Neuronal stem cell (in vitro differentiated cells): ENCODE measurements around the gene PARPBP.

Experiments
- DNase-seq: peaks from one replicate; pipeline ENCODE4 v3.0.0-alpha.2; 2013; ENCODE audit warnings: low spot score
- H2AFZ ChIP-seq: one replicate; pipeline ENCODE4 v1.6.1; 2013; ENCODE audit warnings: mild to moderate bottlenecking, low read length, inconsistent platforms
- H2AK5ac ChIP-seq: 2 replicates; pipeline ENCODE4 v1.6.1; 2013; ENCODE audit warnings: low read depth, mild to moderate bottlenecking, inconsistent platforms, low read length, moderate library complexity, mixed read lengths
- H2BK120ac ChIP-seq: 2 replicates; pipeline ENCODE4 v1.6.1; 2013; ENCODE audit warnings: low read depth, mild to moderate bottlenecking, inconsistent platforms, low read length, moderate library complexity, mixed read lengths
- H2BK12ac ChIP-seq: one replicate; pipeline ENCODE4 v1.6.1; 2013; ENCODE audit warnings: low read length, inconsistent platforms
- H2BK15ac ChIP-seq: 2 replicates; pipeline ENCODE4 v1.6.1; 2013; ENCODE audit warnings: mild to moderate bottlenecking, low read length, inconsistent platforms, mixed read lengths
- H2BK5ac ChIP-seq: one replicate; pipeline ENCODE4 v1.6.1; 2013; ENCODE audit warnings: inconsistent platforms, mild to moderate bottlenecking, low read length, moderate library complexity
- H3K14ac ChIP-seq: one replicate; pipeline ENCODE4 v1.6.1; 2013; ENCODE audit warnings: low read length, inconsistent platforms
- H3K18ac ChIP-seq: 2 replicates; pipeline ENCODE4 v1.6.1; 2013; ENCODE audit warnings: low read length, inconsistent platforms
- H3K23ac ChIP-seq: 2 replicates; pipeline ENCODE4 v1.6.1; 2013; ENCODE audit warnings: low read depth, mild to moderate bottlenecking, mixed read lengths, low read length, inconsistent platforms; ENCODE audit not compliant: poor library complexity
- H3K27ac ChIP-seq: replicated peaks from 3 replicates; pipeline ENCODE4 v1.5.1; 2013; ENCODE audit warnings: low read length, inconsistent platforms
- H3K27me3 ChIP-seq, 3 experiments: 2 replicates each; pipeline ENCODE4 v1.6.1; 2013; ENCODE audit warnings: low read length in 3 of 3, mild to moderate bottlenecking in 2 of 3, inconsistent platforms in 1 of 3, low read depth in 1 of 3, mixed read lengths in 1 of 3, moderate library complexity in 1 of 3; ENCODE audit not compliant: control insufficient read depth in 3 of 3, insufficient read depth in 3 of 3
- H3K36me3 ChIP-seq, 2 donors: replicated peaks in 1 of 2; 2 replicates each; pipeline ENCODE4 v1.6.1; 2013; ENCODE audit warnings: low read length in 2 of 2; ENCODE audit not compliant: control insufficient read depth in 2 of 2, insufficient read depth in 2 of 2
- H3K4ac ChIP-seq: 2 replicates; pipeline ENCODE4 v1.6.1; 2013; ENCODE audit warnings: inconsistent platforms, mild to moderate bottlenecking, low read length, moderate library complexity
- H3K4me1 ChIP-seq, 2 donors: 1 replicate in 1 of 2; 2 replicates in 1 of 2; pipeline ENCODE4 v1.6.1; 2013; ENCODE audit warnings: low read length in 2 of 2, low read depth in 1 of 2; ENCODE audit not compliant: control insufficient read depth in 2 of 2, insufficient read depth in 1 of 2
- H3K4me2 ChIP-seq: one replicate; pipeline ENCODE4 v1.6.1; 2013; ENCODE audit warnings: mild to moderate bottlenecking, low read length, inconsistent platforms; ENCODE audit not compliant: insufficient read depth, poor library complexity, severe bottlenecking
- H3K4me3 ChIP-seq, 2 donors: 2 replicates each; pipeline ENCODE4 v1.5.1; 2013; ENCODE audit warnings: low read length in 2 of 2, mild to moderate bottlenecking in 2 of 2, inconsistent platforms in 1 of 2, moderate library complexity in 1 of 2
- H3K79me1 ChIP-seq: one replicate; pipeline ENCODE4 v1.6.1; 2013; ENCODE audit warnings: low read depth, mild to moderate bottlenecking, inconsistent platforms, low read length, moderate library complexity
- H3K9ac ChIP-seq: one replicate; pipeline ENCODE4 v1.6.1; 2013; ENCODE audit warnings: mild to moderate bottlenecking, low read depth, low read length, inconsistent platforms; ENCODE audit not compliant: poor library complexity
- H3K9me3 ChIP-seq, 2 donors: replicated peaks in 1 of 2; 2 replicates each; pipeline versions ENCODE3 to v1.6.1; 2013; ENCODE audit warnings: low read length in 2 of 2, mild to moderate bottlenecking in 2 of 2, inconsistent platforms in 1 of 2, low read depth in 1 of 2, mixed read lengths in 1 of 2, moderate library complexity in 1 of 2; ENCODE audit not compliant: control insufficient read depth in 2 of 2, insufficient read depth in 1 of 2
- H4K8ac ChIP-seq: one replicate; pipeline ENCODE4 v1.6.1; 2013; ENCODE audit warnings: low read depth, mild to moderate bottlenecking, inconsistent platforms, low read length, moderate library complexity
- H4K91ac ChIP-seq: one replicate; pipeline ENCODE4 v1.6.1; 2013; ENCODE audit warnings: low read length, low read depth, mild to moderate bottlenecking, inconsistent platforms; ENCODE audit not compliant: poor library complexity
- WGBS, 2 donors: extraction: QIAGEN DNeasy Blood & Tissue Kit; methylation state at CpG; one replicate each; pipeline ENCODE4 v1.1.7; 2013; ENCODE audit warnings: missing lambda C conversion rate in 2 of 2, mixed read lengths in 1 of 2; ENCODE audit not compliant: insufficient read length in 2 of 2, insufficient replicate concordance in 1 of 2; ENCODE audit errors: extremely low coverage in 2 of 2; 5-methylcytosine and 5-hydroxymethylcytosine counted together

The PARPBP gene

GRCh38 chr12:102106905-102107304 is 13.1 kb upstream of the PARPBP start:
- H2AK5ac ChIP-seq: no peak overlapping the region
- no peak overlapping the region for H3K27ac ChIP-seq
- no peak overlapping the region for H3K4me3 ChIP-seq
- DNase-seq: no peak
- no peak overlapping the region for H2AFZ ChIP-seq
- H4K91ac ChIP-seq: no peak overlapping the region
- no peaks in the 10 kb centered on the region for H3K4me1 ChIP-seq
- H2BK120ac ChIP-seq: no peak overlapping the region
- no peaks in the 10 kb centered on the region for H3K79me1 ChIP-seq
- no peak overlapping the region for H4K8ac ChIP-seq
- no peaks in the 10 kb centered on the region for H3K27me3 ChIP-seq
- H3K9me3 ChIP-seq: peaks cover 5 to 28% of the 10 kb centered on the region in 2 donors
- no CpG with 5 or more reads among the region's 3 CpGs for WGBS, 2 donors
- H3K23ac ChIP-seq: no peak overlapping the region
- no peak overlapping the region for H2BK5ac ChIP-seq
- no peak overlapping the region for H3K4me2 ChIP-seq
- H3K9ac ChIP-seq: no peak overlapping the region
- no peak overlapping the region for H3K4ac ChIP-seq
- H3K18ac ChIP-seq: no peak overlapping the region
- H2BK15ac ChIP-seq: no peak overlapping the region
- no peak overlapping the region for H3K14ac ChIP-seq
- H2BK12ac ChIP-seq: no peak overlapping the region
- H3K36me3 ChIP-seq: peaks cover 9 to 100% of the 10 kb centered on the region in 2 donors

GRCh38 chr12:102107970-102108369 is 12.0 kb upstream of the PARPBP start:
- Histone ChIP-seq H3K36me3 (peaks cover 9 to 99% of the 10 kb centered on the region in 2 donors), H2AK5ac (no peak overlapping the region), H2BK120ac (no peak overlapping the region), H4K91ac (no peak overlapping the region), H3K14ac (no peak overlapping the region), H3K27ac (no peak overlapping the region), H3K4me2 (no peak overlapping the region), H3K9me3 (peaks cover 5 to 28% of the 10 kb centered on the region in 2 donors), H3K79me1 (no peaks in the 10 kb centered on the region), H3K23ac (no peak overlapping the region), H3K27me3 (no peaks in the 10 kb centered on the region), H3K18ac (no peak overlapping the region), H3K4ac (no peak overlapping the region), H2AFZ (no peak overlapping the region), H3K4me3 (no peak overlapping the region), H2BK15ac (no peak overlapping the region), H2BK12ac (no peak overlapping the region), H3K4me1 (no peaks in the 10 kb centered on the region), H3K9ac (no peak overlapping the region), H4K8ac (no peak overlapping the region), H2BK5ac (no peak overlapping the region)
- no CpG with 5 or more reads among the region's 1 CpG for WGBS, 2 donors
- DNase-seq: no peak

- Histone ChIP-seq H3K9ac (no peak overlapping the region), H3K4ac (no peak overlapping the region), H3K36me3 (peaks cover 7 to 92% of the 10 kb centered on the region in 2 donors), H4K91ac (no peak overlapping the region), H3K27me3 (no peaks in the 10 kb centered on the region), H2AFZ (no peak overlapping the region), H2BK120ac (no peak overlapping the region), H2BK12ac (no peak overlapping the region), H2AK5ac (no peak overlapping the region), H3K23ac (no peak overlapping the region), H3K79me1 (no peaks in the 10 kb centered on the region), H3K4me3 (no peak overlapping the region), H3K4me2 (no peak overlapping the region), H3K27ac (no peak overlapping the region), H3K18ac (no peak overlapping the region), H4K8ac (no peak overlapping the region), H2BK15ac (no peak overlapping the region), H3K4me1 (no peaks in the 10 kb centered on the region), H2BK5ac (no peak overlapping the region), H3K14ac (no peak overlapping the region), H3K9me3 (peaks cover 5 to 16% of the 10 kb centered on the region in 2 donors)
- no peak for DNase-seq
Observed at GRCh38 chr12:102110782-102111181, 9.2 kb upstream of the PARPBP start.

DNA sequence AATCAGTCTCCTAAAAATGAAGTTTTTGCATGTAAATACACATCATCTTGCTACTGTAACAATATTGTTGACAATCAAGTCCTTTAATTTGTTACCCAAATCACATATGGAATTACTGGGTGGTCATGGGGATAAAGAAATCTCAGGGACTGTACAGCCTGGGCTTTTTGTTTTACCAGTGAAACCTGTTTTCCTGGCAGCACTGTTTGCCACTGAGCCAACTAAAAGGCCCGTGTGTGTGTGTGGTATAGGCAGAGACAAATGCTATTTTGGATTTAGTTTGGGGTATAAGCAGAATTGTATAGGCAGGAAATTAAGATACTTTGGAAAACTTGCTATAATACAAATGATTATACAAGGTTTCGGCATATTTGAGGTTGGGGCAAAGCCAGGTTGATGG is 5.8 kb upstream of the PARPBP start:
- H2BK15ac ChIP-seq: no peak overlapping the region
- H2BK12ac ChIP-seq: no peak overlapping the region
- no peak overlapping the region for H3K18ac ChIP-seq
- no peak for DNase-seq
- H3K4ac ChIP-seq: no peak overlapping the region
- H2BK120ac ChIP-seq: no peak overlapping the region
- H3K9ac ChIP-seq: no peak overlapping the region
- H2AFZ ChIP-seq: no peak overlapping the region
- H3K4me2 ChIP-seq: no peak overlapping the region
- H3K36me3 ChIP-seq: peaks cover 2 to 86% of the 10 kb centered on the region in 2 donors
- no peaks in the 10 kb centered on the region for H3K9me3 ChIP-seq
- H2AK5ac ChIP-seq: no peak overlapping the region
- H3K27me3 ChIP-seq: peaks cover 0 to 2% (median 0%) of the 10 kb centered on the region in 3 experiments
- no peak overlapping the region for H3K23ac ChIP-seq
- no peak overlapping the region for H4K91ac ChIP-seq
- H2BK5ac ChIP-seq: no peak overlapping the region
- no peak overlapping the region for H3K14ac ChIP-seq
- H4K8ac ChIP-seq: no peak overlapping the region
- no peak overlapping the region for H3K4me3 ChIP-seq
- no peak overlapping the region for H3K27ac ChIP-seq
- no peaks in the 10 kb centered on the region for H3K79me1 ChIP-seq
- peaks cover 0 to 2% of the 10 kb centered on the region in 2 donors for H3K4me1 ChIP-seq
- no CpG with 5 or more reads among the region's 2 CpGs for WGBS, 2 donors
